Stimulated activated CD8-positive, alpha-beta memory T cell treated with anti-CD3 and anti-CD28 coated beads, Interleukin-7, amount 100 ng/mL, for 24 hours (primary cell): ENCODE results near the gene CSRP2.

Experiments used
- DNase-seq: peaks from one replicate; pipeline ENCODE4 v3.0.0-alpha.2; 2020; ENCODE audit warnings: low read depth

CSRP2 gene

DNA sequence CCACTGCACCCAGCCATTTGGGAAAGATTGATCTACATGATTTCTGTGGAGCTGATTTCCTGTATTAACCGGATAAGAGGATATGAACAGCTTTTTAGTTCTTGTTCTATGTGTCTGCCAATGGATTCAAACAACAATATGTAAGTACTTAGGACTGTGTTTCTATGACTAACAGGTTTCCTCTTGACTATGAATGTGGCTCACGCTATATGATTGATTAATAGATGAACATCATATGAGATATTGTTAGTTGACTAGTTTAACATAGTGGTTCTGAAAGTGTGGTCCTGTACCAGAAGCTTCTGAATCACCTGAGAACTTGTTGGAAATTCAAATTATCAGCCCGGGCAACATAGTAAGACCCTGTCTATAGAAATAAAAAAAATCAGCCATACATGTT lies 12.8 kb upstream of the CSRP2 start:
- no peak for DNase-seq

DNA sequence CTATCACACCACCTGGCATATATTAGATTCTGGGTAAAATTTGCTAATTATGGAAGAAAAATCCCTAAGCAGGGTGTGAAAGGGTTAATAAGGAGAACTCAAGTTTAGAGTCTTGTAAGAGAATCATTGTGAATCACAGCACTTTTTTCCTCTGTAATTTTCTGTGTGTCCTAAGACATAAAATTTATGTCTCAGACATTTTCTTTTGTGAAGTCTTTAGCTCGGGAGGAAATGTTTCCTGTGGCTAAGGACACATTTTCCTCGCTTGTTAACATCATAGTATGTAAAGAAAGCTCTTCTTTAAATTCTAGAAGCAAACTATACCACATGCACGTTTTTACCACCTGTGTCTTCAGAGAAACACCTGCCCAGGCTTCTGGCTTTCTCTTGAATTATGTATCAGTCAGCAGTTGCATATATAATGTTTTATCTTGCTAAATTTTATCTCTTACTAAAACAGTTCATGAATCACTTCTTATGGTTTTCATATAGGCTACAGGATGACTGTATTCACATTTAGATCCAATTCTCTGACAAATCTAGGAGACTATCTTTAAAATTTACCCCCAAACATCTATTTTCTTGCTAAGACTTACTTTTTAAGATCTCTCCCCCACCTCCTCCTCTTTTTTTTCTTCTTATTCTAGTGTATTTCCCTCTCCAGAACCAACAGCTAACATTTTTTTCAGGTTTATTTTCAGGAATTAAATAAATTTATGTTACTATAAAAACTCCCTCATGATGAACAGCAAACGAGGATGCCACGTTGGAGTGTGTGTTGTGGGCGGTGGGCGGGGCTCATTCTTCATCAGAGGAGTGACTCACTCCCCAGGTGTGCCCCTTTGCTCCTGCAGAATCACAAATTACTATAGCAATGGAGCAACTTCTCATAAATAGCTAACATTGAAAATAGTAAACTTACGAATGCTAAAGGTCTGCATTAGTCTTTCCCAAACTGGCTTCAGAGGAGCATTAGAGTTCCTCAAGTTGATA lies 11.6 kb upstream of the CSRP2 start:
- DNase-seq: peak; percentile 30

DNA sequence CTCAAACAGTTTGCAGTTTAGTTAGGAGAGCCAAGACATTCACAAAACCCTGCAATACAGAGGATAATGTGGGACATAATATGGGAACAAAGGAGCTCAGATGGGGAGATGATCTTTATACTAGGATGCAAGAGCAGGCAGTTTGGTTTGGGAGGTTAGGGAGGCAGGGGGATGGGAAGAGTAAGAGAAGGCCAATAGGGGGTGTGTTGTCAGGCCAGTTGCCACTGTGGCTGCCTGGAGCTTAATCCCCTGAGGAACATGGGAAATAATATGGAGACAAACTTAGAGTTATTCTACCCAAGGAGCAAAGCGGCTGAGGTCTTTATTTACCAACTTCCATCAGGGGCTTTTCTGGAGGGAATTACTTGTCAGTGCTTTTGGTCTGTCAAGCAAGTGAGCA lies 10.0 kb upstream of the CSRP2 start:
- no peak for DNase-seq

DNA sequence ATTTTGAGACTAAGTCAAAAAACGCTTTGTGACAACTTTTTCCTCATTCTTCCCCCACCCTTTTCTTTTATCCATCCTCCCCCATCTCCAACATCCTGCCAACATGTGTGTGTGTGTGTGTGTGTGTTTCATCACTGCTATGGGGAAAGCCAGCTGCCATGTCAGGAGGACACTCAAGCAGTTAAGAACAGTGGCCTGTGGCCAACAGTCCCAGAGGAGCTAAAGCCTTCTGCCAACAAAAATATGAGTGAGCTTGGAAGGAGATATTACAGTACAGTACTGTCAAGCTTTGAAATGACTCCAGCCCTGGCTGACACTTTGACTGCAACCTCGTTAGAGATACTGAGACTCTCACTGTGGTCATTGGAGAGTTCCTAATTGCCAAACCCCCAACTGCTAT lies 5.0 kb upstream of the CSRP2 start:
- no peak for DNase-seq

DNA sequence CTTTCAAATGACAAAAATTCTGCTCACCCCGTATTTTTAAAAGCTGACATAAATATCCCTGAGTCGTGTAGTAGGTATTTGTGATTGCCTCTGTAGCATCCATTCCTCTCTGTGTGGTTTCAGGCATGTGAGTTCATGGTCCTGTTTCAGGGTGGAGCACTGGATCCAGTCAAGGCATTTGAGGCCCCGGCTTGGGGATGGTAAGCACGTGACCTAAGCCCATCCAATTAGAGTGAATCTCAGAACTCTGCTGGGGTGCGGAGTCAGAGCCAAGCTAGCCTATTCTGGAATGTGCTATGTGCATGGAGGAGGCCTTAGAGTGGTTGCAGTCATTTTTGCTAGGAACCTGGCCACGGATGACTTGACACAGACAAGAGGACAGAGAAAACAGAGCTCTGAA lies 4.3 kb upstream of the CSRP2 start:
- DNase-seq: no peak

DNA sequence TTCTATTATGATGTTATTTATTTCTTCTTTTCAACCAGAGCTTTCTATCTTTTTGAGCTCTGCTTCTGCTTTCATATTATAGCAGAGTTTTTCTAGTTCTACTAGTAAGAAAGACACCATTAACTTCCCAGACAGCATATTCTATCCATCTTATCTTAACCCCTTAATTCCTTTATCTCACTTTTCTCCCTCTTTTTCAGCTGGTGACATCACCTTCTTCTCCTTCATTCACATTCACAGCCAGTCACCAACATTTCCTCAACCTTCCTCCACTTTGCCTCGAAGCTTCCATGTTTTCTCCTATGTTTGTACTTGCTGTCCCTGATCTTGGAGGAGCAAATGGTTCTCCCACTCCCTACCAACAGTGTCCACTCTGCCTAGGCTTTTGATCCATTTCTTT lies 3.5 kb upstream of the CSRP2 start:
- DNase-seq: no peak

DNA sequence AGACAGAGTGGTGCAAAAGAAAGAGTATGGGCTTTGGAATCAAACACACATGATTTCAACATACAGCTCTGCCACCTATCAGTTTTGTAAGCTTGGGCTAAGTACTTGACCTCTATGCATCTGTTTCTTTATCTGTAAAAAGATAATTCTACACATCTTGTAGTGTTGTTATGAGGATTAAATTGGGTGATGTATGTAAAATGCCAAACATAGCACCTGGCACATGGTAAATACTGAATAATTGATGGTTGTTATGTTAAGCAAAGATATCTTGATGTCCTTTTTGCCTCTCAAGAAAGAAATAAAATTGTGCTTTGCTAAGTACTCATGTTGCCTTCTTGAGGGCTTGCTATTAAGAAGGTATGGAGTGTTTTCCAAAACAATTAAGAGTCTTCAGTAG lies 2.3 kb upstream of the CSRP2 start:
- no peak for DNase-seq

DNA sequence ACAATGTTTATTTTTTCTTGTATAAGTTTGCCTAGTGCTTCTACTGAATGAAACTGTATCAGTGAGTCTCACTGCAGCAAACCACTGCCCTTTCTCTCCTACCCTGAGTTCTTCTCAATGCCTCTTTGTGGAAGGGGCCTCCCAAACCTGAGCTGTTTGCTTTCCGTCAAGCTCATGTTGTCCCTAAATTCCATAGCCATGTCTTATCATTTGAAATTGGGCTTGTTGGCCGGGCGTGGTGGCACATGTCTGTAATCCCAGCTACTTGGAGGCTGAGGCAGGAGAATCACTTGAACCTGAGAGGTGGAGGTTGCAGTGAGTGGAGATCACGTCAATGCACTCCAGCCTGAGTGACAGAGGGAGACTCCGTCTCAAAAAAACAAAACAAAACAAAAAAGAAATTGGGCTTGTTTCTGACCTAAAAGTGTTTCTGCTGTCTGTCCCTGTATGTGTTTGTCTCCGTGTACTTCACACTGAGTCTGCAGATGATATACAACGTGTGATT lies 1.8 kb upstream of the CSRP2 start:
- no peak for DNase-seq

DNA sequence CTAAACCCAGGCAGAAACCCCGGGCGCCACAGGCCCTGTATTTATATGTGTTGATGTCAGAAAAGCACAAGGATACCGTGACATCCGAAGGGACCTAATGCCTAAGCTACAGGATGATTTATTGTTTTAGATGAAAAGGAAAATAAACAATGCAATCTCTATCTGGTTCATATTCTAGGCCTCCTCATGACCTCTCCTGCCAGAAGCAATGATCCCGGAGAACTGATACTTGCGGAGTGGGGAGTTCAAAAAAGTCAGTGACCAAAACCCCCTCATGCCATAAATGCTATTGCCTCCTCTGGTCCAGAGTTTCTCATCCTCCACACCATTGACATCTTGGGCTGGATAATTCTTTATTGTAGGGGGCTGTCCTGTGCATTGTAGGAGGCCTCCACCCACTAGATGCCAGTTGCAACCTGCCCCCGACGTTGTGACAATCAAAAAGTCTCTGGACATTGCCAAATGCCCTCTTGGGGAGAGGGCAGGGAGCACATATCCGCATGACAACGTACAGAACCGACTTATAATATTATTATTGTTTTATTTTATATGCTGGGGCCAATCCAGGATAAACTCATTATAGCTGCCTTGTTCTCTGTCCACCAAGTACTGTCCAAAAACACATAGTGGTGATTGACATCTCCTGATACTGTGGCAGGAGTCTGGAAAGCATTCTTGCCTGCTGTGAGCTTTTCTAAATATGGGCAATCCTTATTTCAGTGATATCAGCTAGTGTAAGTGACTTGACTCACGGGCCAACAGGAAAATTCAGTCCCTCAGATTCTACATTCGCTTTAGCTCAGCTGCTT lies 1.1 kb upstream of the CSRP2 start:
- DNase-seq: no peak

DNA sequence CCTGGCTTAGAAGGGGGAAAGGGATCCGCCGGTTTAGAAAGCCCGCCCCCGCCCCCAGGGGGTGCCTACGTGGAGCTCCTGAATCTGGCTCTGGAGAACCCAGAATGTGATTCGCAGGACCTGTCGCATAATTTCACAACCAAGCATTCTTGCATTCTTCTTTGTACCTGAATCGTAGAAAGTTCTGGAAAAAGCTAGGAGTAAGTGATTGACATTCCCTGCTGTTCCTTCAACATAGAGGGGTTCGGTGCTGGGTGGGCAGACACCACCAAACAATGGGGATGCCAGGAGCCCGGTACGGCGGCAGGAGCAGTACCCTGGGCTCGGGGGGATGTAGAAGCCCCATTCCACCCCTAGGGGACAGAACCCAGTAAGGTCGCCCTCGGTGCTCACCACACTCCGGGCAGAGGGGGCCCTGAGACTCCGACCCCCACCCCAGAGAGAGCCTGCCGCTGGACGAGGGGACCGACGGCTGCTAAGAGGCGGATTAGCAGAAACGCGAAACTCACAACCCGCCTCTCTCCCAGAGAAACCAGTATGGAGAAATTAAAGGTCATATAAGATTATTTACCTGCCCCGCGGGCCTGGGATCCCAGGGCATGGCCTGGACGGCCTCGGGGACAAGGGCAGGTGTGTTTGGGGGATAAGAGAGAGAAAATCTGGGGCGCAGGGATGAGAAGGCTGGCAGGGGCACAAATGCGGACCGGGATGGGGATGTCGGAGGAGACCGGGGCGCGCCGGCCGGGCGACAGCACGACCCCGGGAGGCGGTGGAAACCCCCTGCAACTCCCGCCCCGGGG lies 520 bp downstream of the CSRP2 start:
- no peak for DNase-seq

DNA sequence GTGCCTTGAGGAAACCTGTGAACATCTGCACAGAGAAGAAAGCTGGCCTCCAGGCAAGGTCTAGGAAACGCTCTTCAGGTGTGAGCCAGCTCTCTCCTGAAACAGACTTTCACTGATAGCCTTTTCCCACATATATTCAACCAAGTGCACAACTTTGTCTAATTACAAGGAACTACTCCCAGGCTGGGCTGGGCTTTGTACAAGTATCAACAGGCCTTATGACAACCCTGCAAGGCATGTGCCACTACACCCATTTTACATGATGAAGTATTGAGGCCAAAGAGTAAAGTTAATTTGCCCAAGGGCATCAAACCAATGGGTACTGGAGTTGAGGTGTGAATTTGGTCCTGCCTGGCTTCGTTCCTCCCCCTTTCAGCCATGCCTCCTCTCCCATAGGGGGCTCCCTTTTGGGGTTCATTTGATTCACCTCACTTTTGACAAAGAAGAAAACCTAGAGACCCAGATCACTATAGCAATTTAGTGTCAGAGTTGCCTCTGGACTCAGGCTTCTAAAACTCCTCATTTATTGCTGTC lies 2.1 kb downstream of the CSRP2 start:
- no peak for DNase-seq

DNA sequence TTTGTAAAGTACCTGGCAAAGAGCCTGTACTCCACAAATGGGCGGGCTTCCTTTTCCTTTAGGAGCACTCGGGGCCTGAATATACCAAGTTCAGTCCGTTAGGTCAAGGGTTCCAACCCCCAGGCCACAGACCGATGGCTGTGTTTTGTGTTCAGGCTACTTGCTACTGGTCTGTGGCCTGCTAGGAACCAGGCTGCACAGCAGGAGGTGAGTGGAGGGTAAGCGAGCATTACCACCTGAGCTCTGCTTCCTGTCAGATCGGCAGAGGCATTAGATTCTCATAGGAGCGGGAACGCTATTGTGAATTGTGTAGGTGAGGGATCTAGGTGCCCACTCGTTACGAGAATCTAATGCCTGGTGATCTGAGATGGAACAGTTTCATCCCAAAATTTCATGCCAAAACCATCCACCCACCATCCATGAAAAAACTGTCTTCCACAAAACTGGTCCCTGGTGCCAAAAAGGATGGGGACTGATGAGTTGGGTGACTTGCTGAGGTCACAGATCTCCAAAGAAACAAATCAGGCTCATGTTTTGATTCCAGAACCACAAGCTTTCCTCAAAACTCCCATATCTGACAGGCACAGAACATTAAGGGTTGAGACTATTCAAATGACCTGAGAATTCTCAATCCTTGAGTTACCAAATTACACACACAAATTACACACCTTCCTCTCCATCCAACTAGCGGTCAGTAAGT lies 4.2 kb downstream of the CSRP2 start:
- DNase-seq: no peak

DNA sequence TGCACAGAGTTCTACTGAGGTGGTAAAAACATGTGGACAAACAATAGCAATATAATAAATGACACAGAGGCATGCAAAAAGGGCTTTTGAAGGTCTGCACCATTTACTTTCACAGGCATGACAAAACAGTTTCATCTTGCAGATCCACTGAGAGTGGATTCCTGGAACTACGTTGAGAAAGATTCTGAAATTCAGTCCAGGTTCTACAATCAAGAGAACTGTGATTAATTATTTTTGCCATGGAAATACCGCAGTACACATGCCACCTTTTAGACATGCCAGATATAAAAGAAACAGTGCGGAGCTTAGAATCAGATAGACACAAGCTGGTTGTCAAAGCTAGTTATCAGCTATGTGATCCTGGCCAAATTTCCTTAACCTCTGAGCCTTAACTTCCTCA lies 4.8 kb downstream of the CSRP2 start:
- DNase-seq: no peak

DNA sequence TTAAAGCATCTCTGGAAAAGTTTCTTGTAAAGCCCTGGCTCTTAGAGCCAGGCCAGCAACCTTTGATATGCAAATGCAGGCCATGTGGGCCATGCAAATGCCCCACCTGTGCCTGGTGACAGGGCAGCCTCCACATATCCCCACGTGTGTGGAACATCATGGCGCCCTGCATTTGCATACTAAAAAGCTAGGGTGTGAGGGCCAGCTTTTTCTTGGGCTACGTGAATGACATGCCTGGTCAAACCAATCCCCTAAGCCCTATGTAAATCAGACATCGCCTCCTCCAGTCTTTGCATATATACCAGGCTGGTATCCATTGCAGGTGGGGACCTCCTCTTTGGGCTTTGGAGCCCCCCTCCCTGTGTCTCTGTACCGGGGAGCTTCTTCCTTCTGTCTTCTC lies 6.4 kb downstream of the CSRP2 start:
- DNase-seq: no peak

DNA sequence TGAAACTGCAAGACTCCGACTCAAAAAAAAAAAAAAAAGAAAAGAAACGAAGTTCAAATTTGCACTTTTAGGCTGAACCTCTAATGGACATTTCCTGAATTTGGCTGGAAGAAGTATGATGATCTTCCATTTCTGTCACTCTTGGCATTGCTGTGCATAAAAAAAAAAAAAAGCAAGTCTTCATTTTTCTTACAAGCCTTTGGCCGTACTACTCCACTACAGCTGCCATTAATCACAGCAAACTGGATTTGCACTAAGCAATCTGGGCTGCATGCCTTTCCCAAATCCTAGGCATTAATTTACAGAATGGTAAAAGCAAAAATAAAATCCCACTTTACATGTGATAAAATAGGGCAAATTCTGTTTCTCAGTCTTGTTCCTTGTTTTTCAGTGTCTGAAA lies 7.1 kb downstream of the CSRP2 start:
- DNase-seq: no peak

DNA sequence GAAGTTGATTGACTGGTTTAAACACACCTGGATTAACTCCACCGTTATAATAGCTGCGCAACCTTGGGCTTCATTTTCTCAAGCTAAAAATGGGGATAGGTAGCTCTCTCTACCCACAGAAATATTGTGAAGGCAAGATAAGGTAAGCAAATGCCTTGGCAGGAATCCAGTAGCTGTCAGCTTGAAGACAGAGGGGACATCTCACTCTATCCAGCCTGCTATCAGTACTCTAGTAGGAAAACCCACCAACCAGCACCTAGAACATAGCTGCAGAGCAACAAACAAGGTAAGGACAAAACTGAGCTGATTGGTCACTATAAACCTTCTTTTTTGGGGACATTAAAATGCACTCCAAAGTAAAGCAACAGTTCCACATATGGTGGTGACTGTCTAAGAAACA lies 7.7 kb downstream of the CSRP2 start:
- no peak for DNase-seq

DNA sequence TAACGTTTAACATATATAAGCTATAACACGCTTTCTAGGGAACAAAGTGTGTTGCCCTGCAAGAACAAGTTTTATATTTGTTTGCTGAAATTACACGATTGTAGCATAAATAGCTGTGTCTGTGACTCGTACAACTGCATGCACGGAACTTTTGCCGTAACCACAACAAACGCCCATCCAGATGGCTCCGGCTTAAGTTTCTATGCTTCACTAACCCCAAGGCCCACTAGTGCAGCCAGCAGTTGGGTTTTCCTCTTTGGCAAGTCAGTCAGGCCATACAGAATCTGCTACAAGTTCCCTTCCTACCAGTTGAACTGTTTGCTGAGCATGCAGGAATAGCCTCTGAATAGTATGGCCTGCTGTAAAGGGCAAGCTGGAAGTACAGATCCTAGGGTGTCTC lies 12.1 kb downstream of the CSRP2 start:
- DNase-seq: no peak

DNA sequence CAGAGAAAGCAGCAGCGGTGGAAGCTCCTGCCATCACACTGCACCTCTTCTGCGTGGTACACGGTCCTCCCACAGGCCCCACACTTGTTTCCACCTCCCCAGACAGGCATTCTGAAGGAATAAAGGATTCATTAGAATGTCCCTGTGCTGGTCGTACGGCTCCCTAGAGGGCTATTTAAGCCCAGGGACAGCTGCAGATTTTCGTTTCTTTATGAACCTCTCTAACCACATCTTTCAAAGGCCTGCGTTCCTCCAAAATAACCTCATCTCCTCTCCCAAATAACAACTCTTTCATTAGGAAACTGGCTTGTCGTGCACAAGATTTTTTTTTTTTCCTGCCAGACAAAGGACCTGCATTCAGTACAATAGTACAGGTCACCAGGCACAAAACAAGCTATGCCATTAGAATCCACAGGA lies 12.7 kb downstream of the CSRP2 start:
- no peak for DNase-seq

DNA sequence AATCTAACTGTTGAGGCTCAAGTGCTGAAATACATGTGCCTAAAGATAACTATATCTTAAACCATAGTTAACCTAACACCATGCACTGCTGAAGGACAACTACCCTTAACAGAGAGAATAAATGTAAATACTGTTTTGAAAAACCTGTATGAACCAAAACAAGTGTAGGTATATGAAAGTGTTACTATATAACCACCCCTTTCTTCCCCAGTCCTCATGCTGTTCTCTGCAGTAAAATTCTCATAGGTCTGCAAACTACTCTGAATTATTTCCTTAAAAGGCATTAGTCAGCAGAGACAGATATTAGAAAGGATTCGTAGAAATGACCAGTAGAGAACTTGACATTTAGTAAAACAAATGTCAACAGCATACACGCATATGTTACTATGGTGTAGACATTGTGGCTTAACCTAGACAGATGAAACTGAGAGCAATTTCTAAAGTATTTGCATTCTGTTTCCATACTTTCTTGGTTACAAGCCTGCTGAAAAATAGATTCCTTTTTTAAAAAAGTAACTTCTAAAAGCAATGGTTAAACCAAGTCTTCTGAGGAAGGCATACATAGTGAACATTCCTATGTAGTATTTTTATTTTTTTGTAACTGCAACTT lies 13.9 kb downstream of the CSRP2 start:
- DNase-seq: no peak

DNA sequence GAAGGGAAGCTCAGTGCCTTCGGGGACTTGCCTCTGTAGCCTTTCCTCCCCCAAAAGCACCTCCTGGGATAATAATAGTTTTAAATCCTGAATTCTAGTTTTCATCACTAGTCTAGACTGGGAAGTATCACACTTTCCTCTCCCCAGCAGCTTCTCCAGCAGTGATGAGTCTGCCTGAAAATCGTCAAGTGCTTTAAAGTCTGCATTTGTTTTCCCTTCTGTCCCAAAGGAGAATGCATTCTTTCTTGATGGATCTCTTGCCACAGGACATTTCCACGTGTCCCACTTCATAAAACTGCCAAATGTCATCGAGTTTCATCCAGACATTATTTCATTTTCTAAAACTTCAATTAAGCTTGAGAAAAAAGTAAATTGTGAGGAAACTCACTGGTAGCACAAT lies 15.0 kb downstream of the CSRP2 start:
- DNase-seq: no peak
